K562 (cell line): ENCODE results near the gene SMARCD2. TPM values are rescaled to one million over a fixed set of nuclear protein-coding genes. Genes with fewer than 3 reads are reported as not detected.

Source experiments
- C11orf30 ChIP-seq: fragments of 450-650 bp; IDR thresholded peaks from 2 replicates; pipeline ENCODE4 v1.6.1; 2016; ENCODE audit warnings: low read depth, mild to moderate bottlenecking
- CREM ChIP-seq: IDR thresholded peaks from 2 replicates; pipeline ENCODE4 v1.6.1; 2014; ENCODE audit warnings: antibody characterized with exemption, low read depth
- CTCF ChIP-seq, 3 experiments: IDR thresholded peaks in 2 of 3; conservative IDR thresholded peaks in 1 of 3; 2 replicates each; pipeline ENCODE4 v1.5.1; 2011 to 2012; ENCODE audit warnings: low read length in 3 of 3, mild to moderate bottlenecking in 3 of 3, control low read depth in 2 of 3, improper control_type of control experiment in 1 of 3, inconsistent platforms in 1 of 3, low read depth in 1 of 3, mixed read lengths in 1 of 3, moderate library complexity in 1 of 3; ENCODE audit not compliant: insufficient read depth in 2 of 3
- DIDO1 ChIP-seq: fragments of 450-650 bp; IDR thresholded peaks from 2 replicates; pipeline ENCODE4 v1.6.1; 2016; ENCODE audit warnings: low read depth, missing biosample characterization, missing genetic modification characterization
- E2F4 ChIP-seq: sonication (generic); formaldehyde crosslinking; IDR thresholded peaks from 2 replicates; pipeline ENCODE4 v1.8.0; 2022; ENCODE audit warnings: mild to moderate bottlenecking, low read depth, missing genetic modification reagents
- FOXA3 ChIP-seq, 2 experiments: fragments of 450-650 bp in 1 of 2; sonication (generic) in 1 of 2; formaldehyde crosslinking; IDR thresholded peaks in 1 of 2; conservative IDR thresholded peaks in 1 of 2; 2 replicates each; pipeline versions ENCODE4 v1.4.0 to v1.8.0; 2020 to 2022; ENCODE audit warnings: mild to moderate bottlenecking in 2 of 2, missing genetic modification reagents in 1 of 2
- FOXK2 ChIP-seq, 2 experiments: fragments of 450-650 bp; IDR thresholded peaks in 1 of 2; conservative IDR thresholded peaks in 1 of 2; 2 replicates each; pipeline ENCODE4 v1.6.1; 2016; ENCODE audit warnings: low read depth in 2 of 2, mild to moderate bottlenecking in 1 of 2
- GTF2E2 ChIP-seq: fragments of 200-800 bp; sonication (Bioruptor generic); IDR thresholded peaks from 2 replicates; pipeline ENCODE4 v1.6.1; 2016; ENCODE audit warnings: missing genetic modification characterization, missing compliant biosample characterization
- HNRNPUL1 ChIP-seq: fragments of 200-400 bp; formaldehyde crosslinking; IDR thresholded peaks from 2 replicates; pipeline ENCODE4 v1.6.1; 2017; ENCODE audit warnings: low read length
- IRF2 ChIP-seq: sonication (generic); formaldehyde crosslinking; IDR thresholded peaks from 2 replicates; pipeline ENCODE4 v1.8.1; 2022; ENCODE audit warnings: mild to moderate bottlenecking, missing genetic modification reagents
- JUN ChIP-seq, 2 experiments: sonication (generic) in 1 of 2; formaldehyde crosslinking in 1 of 2; IDR thresholded peaks; 2 replicates each; pipeline versions ENCODE4 v1.6.1 to v1.8.0; 2012 to 2022; ENCODE audit warnings: borderline replicate concordance in 2 of 2, mild to moderate bottlenecking in 2 of 2, improper control_type of control experiment in 1 of 2, low read depth in 1 of 2, low read length in 1 of 2, missing genetic modification reagents in 1 of 2
- MBD1 ChIP-seq: fragments of 250-450 bp; sonication (Bioruptor Pico); IDR thresholded peaks from 2 replicates; pipeline ENCODE4 v1.8.0; 2022; ENCODE audit warnings: inconsistent platforms
- MBD2 ChIP-seq: sonication (generic); IDR thresholded peaks from 2 replicates; pipeline ENCODE4 v1.6.1; 2016; ENCODE audit warnings: low read depth, borderline replicate concordance
- RFX1 ChIP-seq: fragments of 450-650 bp; IDR thresholded peaks from 2 replicates; pipeline ENCODE4 v1.6.1; 2016; ENCODE audit warnings: mild to moderate bottlenecking, moderate library complexity
- RNF2 ChIP-seq: sonication (generic); IDR thresholded peaks from 2 replicates; pipeline ENCODE4 v1.6.1; 2016
- SP1 ChIP-seq: sonication (generic); formaldehyde crosslinking; IDR thresholded peaks from 2 replicates; pipeline ENCODE4 v1.8.1; 2022; ENCODE audit warnings: mild to moderate bottlenecking, missing genetic modification reagents
- SREBF1 ChIP-seq: fragments of 150-350 bp; IDR thresholded peaks from 2 replicates; pipeline ENCODE4 v1.6.1; 2014; ENCODE audit warnings: antibody characterized with exemption, low read depth, low read length, borderline replicate concordance
- TBP ChIP-seq: optimal IDR thresholded peaks from 2 replicates; pipeline ENCODE3; 2011; ENCODE audit warnings: low read depth, low read length, improper control_type of control experiment
- TCFL5 ChIP-seq: fragments of 250-450 bp; sonication (Bioruptor Pico); conservative IDR thresholded peaks from 2 replicates; pipeline ENCODE4 v1.6.1; 2021; ENCODE audit warnings: mild to moderate bottlenecking, moderate library complexity, matching md5 sums
- TGIF2 ChIP-seq: sonication (generic); formaldehyde crosslinking; IDR thresholded peaks from 2 replicates; pipeline ENCODE4 v1.8.1; 2022; ENCODE audit warnings: mild to moderate bottlenecking, missing genetic modification reagents, moderate library complexity
- ZNF395 ChIP-seq: fragments of 200-800 bp; sonication (Bioruptor generic); IDR thresholded peaks from 2 replicates; pipeline ENCODE4 v1.6.1; 2017; ENCODE audit warnings: missing genetic modification characterization, missing compliant biosample characterization
- ZNF444 ChIP-seq: fragments of 250-450 bp; sonication (Bioruptor Pico); IDR thresholded peaks from 2 replicates; pipeline ENCODE4 v1.4.0; 2020; ENCODE audit warnings: mild to moderate bottlenecking, moderate library complexity
- ZNF778 ChIP-seq: fragments of 450-650 bp; formaldehyde crosslinking; IDR thresholded peaks from 2 replicates; pipeline ENCODE4 v1.4.0; 2020; ENCODE audit warnings: mild to moderate bottlenecking, moderate library complexity
- polyA plus RNA-seq, 8 experiments: library from polyadenylated mRNA; depleted of rRNA in 4 of 8; stranded (reverse) in 5 of 8; unstranded in 3 of 8; fragments of >200 nt; fragmentation: Nextera tagmentation in 2 of 8; fragmentation: Illumina TruSeq in 1 of 8; extraction: Ambion mirVana in 2 of 8; extraction: Trizol in 1 of 8; gene quantifications; 2 replicates each; pipeline versions ENCODE4 v1.2.1 to v1.2.3, GENCODE V29; 2011 to 2014; ENCODE audit warnings: inconsistent platforms in 1 of 8, missing spikeins in 1 of 8
- total RNA-seq, 7 experiments: library from RNA; depleted of rRNA in 6 of 7; stranded (reverse); fragments of >200 nt in 6 of 7; fragmentation: Illumina TruSeq in 2 of 7; extraction: Trizol in 2 of 7; gene quantifications; 2 replicates each; pipeline versions ENCODE4 v1.2.1 to v1.2.3, GENCODE V29; 2011 to 2021; ENCODE audit warnings: low replicate concordance in 1 of 7

The SMARCD2 gene
- total and polyA plus RNA-seq, 9 of the 15 experiments (the other 6 are each of a cell fraction or from before 2014, with no cell fraction given), result 1.7 to 114 (median 90.3) TPM

- TF ChIP-seq IRF2 (CRISPR knock-in tag) (no peak), SP1 (CRISPR knock-in tag) (no peak), TCFL5 (CRISPR knock-in tag) (no peak), RFX1 (no peak), HNRNPUL1 (no peak), ZNF778 (CRISPR knock-in tag) (no peak), MBD2 (no peak), CTCF (IDR thresholded peaks at IDR 0.05 in 2 of 3, conservative IDR thresholded peaks at IDR 0.05 in 1 of 3; ENCODE audit: insufficient read depth in 2 of 3, low read depth in 1 of 3, low read length in 3 of 3) (no peak), CREM (no peak), TBP (peak; percentile 32), RNF2 (no peak), ZNF444 (CRISPR knock-in tag) (no peak), C11orf30 (no peak), MBD1 (no peak), GTF2E2 (no peak), ZNF395 (CRISPR knock-in tag) (no peak), E2F4 (CRISPR knock-in tag) (no peak), DIDO1 (tag) (no peak), TGIF2 (CRISPR knock-in tag) (no peak), SREBF1 (no peak), JUN (IDR thresholded peaks at IDR 0.05; ENCODE audit: borderline replicate concordance, low read depth, low read length) (no peak), JUN (CRISPR knock-in tag; IDR thresholded peaks at IDR 0.05; ENCODE audit: borderline replicate concordance) (no peak), FOXA3 (CRISPR knock-in tag; conservative IDR thresholded peaks at IDR 0.05 in 1 of 2, IDR thresholded peaks at IDR 0.05 in 1 of 2) (0 out of 4 replicates have a peak, but pooled peaks of 1 of the 2 experiments have one; percentile 27), FOXK2 (conservative IDR thresholded peaks at IDR 0.05 in 1 of 2, IDR thresholded peaks at IDR 0.05 in 1 of 2; ENCODE audit: low read depth in 2 of 2) (0 out of 4 replicates have a peak, but pooled peaks have one; percentile 27 to 35)
Measured at GRCh38 chr17:63843910-63844677, 1.6 kb upstream of the SMARCD2 start (continued).
